ENCODE results near the gene LRRC14B.
"Not testable (repeated sequence)": the region's sequence is repeated elsewhere in the genome, so short reads cannot be mapped to it uniquely, and the experiment has no call there.

LRRC14B gene

DNA sequence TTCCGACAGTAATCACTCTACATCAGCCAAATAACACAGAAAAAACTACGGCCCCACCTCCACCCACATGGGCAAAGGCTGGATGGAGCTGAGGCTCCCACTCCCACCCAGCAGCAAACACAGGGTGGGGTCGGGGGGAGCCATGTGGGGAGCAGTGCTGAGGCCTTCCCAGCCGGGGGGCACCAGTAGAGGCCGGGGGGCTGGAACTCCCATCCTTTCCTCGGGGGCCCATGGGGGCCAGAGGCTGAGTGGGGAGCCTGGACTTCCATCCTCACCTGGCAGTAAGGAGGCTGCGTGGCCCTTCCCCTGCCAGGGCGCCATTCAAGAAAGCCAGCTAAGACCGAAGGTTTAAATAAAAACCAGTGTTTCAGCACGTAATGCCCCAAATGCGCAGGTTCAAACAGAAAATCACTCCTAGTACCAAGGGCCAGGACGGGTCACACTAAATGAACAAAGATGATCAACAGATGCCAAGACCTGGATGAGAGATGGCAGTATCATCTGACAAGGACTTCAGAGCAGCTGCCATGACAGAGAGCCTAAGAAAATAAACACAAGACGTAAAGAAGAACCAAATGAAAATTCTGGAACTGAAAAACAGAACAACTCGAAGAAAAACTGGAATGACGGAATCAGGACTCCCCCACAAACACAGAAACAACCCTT, 17.3 kb downstream of the LRRC14B start:
- no peak for DNase-seq

DNA sequence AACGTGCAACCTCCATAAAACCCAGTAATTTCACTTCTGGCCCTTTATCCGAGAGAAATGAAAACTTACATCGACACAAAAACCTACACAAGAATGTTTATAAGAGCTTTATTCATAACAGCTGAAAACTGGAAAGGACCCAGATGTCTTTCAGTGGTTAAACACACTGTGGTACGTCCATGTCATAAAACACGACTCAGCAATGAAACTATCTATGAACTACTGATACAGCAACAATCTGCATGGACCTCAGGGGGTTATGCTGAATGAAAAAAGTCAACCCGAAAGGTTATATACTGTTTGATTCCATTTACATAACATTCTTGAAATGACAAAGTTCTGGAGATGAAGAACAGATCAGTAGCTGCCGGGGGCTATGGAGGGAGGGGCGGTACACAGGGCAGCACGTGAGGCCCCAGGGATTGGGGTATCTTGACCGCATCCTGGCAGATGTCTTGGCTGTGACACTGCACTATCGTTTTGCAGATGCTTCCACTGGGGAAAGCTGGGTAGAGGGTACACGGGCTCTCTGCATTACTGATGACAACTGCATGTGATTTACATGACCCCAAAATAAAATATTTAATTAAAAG, 22.6 kb downstream of the LRRC14B start:
- no peak for DNase-seq

DNA sequence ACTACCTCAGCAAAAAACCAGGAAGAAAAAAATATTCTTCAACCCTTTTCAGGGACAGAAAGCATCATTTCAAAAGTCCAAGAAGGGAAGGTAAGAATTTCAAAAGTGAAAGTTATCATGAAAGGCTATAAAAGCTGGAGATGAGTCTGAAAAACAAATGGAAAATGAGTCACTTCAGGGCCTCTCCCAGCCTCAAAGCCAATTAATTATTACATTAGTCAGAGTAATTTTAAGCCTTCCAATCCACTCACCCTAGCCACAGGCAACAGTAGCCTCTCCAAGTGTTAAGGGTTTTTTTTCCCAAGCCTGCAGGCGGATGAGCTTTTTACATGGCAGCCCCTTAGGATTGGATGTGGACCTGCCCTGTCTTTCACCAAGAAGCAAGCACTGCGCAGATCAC, 24.0 kb downstream of the LRRC14B start:
- DNase-seq = not testable (repeated sequence)

DNA sequence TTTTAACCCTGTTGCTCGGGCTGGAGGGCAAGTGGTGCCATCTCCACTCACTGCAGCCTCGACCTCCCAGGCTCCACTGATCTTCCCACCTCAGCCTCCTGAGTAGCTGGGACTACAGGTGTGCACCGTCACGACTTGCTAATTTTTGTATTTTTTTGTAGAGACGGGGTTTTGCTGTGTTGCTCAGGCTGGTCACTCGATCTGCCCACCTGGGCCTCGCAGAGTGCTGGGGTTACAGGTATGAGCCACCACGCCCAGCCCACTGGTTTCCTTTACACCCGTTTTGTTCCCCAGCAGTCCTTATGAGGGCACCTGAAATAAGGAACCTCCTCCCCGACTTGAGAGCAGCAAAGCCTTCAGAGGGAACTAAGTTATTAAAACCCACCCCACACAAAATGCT, 24.8 kb downstream of the LRRC14B start:
- not testable (repeated sequence) for DNase-seq

DNA sequence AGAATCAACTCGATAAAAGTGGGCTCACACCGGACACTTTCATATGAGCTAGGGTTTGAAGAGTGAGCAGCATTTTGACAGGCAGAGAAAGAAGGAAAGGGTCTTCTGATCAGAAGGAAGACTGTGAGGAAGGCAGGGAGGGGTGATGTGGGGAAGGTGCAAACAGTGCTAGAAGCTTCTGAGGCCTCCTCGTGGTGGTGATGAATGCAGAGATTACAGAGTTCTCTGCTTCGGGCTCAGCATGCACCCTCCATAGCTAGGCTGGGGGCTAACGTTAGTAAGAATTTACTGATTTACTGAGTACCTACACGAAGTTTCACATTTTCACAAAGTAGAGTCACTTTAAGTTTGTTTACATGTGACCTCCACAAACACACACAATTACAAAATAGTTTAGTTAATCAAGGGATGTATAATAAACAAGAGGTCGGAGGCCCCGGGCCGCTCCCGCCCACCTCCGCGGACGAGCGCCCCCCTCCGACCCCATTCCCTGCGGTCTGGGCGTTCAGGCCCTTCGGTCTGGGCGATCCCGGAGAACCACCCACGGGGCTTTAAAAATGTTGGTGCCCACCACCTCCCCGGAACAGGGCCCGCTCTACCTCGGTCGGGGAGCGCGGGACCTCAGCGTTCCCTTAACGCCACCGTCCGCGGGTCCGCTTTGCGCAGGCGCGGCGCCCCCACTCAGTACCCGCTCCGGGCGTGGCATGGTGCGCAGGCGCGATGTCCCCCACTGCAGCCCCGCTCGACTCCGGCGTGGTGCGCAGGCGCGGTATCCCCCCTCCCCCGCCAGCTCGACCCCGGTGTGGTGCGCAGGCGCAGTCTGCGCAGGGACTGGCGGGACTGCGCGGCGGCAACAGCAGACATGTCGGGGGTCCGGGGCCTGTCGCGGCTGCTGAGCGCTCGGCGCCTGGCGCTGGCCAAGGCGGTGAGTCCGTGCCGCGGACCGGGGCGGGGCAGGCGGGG, 26.5 kb downstream of the LRRC14B start, which contains the start of the genes CCDC127 and SDHA:
Gene CCDC127 (minus strand): TSS at position 660 of the 963 bp plus-strand sequence. CDS start 1,304 bp downstream, outside the sequence.
Gene SDHA (plus strand): TSS at position 827 of the 963 bp plus-strand sequence. CDS start 36 bp downstream, at position 863.
- DNase-seq = peak; percentile 97

DNA sequence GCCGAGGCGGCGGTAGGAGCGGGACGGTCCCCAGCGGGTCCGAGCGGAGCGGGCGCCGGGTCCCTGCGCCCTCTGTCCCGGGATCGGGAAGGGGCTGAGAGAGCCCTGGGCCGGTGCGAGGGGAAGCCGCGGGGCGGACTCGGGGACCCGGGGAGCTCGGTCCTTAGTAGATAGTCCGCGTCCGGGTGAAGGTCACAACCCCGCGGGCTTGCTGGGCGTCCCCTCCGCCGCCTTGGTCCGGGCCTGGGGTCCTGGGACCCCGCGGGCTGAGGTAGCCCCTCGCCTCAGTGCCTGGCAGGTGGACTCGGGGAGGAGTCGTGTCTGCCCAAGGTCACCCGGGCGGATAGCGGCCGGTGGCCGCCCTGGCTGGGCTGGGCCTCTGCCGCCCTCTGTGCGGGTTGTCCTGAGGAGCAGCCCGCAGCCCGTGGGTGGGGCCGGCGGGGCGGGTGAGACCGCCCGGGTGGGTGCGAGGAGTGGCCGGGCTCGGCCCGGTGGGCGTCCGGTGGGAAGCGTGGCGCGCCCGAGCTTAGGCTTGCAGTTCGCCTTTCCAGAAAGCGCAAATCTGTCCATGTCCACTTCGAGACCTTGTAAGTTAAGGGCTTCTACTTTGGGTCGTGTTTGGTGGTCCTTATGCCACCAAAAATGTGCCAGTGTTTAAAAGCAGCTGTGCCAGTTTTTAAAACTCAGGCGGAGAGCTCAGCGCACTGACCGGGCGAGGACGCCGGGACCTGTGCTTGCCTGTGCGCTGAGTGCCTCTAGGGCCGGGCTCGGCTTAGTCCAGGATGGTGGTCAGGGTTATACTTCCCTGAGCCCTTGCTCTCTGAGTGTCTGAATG, 27.4 kb downstream of the LRRC14B start:
- DNase-seq = peak; percentile 56

DNA sequence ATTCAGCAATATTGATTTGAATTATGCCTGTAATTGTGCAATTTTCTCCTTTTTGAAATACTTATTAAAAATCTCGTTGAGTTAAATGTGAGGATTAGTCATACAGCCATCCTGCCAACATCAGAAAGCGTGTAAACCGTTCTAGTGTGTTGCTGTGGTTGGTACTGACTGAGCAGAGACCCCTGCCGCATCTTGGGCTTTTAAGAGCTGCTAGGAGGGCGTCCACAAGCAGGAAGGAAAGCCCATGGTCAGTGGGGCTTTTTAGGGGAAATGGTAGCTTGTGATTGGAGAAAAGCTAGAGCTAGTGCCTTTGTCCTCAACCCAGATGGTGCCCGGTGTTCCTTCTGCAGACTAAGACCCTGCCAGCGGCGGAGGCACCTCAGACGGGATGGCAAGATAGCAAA, 28.2 kb downstream of the LRRC14B start:
- peak; percentile 62 for DNase-seq

DNA sequence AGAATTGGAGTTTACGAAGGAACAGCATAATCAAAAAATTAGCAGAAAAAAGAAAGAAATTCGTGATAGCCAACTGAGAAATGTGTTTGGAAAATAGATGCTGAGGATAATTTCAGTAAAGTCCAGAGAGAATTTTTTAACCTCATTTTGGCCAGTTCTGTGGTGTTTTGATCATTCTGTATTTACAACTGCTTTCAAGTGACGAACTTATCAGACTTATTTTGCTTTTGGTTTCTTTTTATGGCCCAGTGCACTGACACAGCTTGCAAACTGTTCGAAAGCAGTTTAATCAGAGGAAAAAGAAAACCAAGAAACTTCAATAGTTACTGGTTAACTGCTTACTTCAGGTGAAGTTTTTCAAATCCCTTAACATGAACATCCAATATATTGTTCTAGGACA, 28.7 kb downstream of the LRRC14B start:
- peak; percentile 77 for DNase-seq

DNA sequence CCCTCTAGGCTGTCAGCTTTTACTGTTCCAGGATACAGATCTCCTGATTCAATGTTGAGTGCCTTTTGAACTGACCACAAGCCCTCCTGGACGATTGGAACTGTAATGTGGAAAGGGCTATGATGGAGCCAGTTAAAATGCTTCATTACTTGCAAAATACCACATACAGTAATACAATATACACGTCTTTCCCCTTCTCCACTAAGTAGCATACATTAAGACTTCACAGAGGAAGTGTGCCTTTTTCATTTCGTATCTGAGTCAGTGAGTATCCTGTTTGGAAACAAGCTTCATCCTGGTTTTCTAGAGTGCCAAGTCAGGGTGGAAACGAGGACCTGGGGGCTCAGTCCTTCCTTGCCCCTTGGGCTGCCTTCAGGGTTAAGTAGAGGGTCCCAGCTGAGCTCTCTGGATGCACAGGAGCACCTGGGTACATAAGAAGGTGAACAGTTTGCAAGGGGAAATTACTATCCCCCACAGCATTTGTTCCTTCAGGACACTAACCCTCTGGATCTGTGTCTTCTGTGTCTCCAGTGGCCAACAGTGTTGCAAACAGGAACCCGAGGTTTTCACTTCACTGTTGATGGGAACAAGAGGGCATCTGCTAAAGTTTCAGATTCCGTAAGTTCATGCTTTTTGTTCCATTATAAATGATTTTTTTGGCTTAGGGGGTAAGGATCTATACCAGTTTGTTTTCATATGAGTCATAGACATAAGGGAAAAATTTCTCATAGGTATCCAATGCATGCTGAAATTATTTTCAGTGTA, 31.8 kb downstream of the LRRC14B start:
- not testable (repeated sequence) for DNase-seq

DNA sequence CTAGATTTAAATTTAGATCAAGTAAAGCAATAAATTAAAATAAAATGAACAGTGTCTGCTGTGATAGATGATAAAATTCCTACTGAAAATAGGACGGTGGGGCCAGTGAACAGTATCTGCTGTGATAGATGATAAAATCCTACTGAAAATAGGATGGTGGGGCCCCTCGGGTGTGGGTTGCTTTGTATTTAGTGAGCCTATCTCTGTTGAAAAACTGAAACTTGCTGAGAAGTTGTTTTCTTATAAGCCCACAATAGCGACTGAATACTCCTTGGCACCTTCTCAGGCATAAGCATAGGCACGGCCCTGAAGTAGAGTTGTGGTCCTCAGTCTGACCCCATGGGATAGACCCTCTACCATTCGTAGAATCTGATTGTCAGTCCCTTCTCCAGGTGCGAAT, 32.5 kb downstream of the LRRC14B start:
- no peak for DNase-seq

DNA sequence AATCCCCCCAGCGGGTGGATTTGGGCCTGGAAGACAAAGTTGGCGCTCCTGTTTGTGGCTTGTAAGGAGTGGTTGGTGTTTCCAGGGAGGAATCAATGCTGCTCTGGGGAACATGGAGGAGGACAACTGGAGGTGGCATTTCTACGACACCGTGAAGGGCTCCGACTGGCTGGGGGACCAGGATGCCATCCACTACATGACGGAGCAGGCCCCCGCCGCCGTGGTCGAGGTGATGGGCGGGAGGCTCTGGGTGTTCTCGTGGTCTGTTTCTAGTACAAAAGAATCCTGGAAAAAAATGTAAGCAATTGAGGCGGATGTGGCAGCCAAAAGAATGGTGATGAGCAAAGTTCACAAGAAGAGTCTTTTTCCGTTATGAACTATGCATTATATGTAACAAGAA, 34.0 kb downstream of the LRRC14B start:
- no peak for DNase-seq

DNA sequence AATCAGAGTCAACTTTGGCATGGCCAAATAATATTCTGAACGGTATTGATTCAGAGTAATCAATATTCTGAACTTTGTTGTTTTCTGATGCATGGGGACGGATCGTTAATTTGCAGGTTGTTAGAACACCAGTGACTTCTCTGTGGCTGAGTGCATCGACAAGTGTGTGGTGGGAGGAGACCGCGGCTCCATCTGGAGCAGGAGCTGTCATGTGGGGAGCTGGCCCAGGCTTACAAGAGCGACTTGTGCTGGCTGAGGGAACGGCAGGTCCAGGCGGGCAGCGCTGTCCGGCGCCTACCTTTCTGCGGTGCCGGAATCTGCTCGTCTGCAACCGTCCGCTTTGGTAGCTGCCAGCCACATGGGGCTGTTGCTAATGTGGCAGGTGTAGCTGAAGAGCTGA, 36.1 kb downstream of the LRRC14B start:
- not testable (repeated sequence) for DNase-seq

DNA sequence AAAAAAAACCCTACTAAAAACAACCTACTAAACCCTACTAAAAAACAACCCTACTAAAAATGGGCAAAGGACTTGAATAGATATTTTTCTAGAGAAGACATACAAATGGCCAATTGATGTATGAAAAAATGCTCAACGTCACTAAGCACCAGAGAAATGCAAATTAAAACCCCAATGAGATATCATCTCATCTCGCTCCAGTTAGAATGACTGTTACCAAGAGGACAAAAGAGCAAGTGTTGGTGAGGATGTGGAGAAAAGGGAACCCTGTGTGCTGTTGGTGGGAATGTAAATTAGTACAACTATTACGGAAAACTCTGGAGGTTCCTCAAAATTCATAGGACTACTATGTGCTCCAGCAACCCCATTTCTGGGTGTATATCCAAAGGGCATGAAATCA, 37.6 kb downstream of the LRRC14B start:
- no peak for DNase-seq

DNA sequence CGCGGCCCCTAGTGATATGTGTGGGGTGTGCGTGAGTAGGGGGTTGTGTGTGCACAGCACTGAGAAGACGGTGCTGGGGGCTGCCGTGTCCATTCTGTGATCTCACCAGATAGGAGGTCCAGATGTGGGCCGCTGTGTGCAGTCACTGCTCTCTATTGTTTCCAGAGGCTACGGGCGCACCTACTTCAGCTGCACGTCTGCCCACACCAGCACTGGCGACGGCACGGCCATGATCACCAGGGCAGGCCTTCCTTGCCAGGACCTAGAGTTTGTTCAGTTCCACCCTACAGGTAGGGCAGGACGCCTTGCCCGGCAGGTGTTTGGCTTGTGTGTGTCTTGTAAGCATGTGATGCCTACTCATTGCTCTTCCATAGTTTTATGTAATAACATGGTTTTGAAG, 39.4 kb downstream of the LRRC14B start:
- DNase-seq = no peak

DNA sequence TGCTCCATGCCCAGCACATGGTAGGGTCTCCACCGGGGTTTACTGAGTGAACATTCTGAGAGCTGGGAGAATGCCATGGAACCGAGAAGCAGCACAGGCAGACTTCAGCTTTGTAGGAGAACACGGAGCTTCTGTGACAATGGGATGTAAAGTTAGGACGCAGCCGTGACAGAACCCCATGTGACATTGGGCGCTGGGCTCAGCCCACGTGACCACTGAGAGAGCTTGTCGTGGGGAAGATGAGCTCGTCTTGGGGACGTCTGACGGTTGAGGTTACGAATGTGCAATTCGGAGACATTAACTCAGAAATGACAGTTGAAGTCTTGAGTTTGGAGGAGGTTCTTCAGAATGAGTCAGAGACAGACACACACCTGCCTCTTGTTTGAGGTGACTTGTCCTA, 40.4 kb downstream of the LRRC14B start:
- DNase-seq = no peak

DNA sequence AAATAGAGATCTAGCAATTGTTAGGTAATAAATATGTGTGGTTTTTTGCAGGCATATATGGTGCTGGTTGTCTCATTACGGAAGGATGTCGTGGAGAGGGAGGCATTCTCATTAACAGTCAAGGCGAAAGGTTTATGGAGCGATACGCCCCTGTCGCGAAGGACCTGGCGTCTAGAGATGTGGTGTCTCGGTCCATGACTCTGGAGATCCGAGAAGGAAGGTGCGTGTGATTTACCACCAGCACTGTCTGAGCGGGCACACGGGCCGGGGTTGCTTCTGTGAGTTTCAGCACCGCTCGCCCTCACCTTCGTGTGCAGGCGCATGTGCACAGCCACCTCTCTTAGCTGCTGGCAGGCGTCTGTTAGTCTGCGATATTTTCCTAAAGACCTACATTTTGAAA, 42.1 kb downstream of the LRRC14B start:
- not testable (repeated sequence) for DNase-seq

DNA sequence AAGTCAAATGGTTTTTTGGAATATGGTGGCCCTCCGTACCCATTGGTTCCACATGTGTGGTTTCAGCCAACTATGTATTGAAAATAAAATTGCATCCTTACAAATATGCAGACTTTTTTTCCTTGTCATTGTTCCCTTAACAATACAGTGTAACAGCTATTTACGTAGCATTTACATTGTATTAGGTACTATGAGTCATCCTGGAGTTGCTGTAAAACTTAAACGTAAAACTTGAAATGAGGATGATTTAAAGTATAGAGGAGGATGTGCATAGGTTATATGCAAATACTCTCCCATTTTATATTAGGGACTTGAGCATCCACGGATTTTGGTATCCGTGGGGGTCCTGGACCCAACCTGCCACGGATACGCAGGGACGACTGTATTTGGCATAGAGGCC, 43.2 kb downstream of the LRRC14B start:
- no peak for DNase-seq

DNA sequence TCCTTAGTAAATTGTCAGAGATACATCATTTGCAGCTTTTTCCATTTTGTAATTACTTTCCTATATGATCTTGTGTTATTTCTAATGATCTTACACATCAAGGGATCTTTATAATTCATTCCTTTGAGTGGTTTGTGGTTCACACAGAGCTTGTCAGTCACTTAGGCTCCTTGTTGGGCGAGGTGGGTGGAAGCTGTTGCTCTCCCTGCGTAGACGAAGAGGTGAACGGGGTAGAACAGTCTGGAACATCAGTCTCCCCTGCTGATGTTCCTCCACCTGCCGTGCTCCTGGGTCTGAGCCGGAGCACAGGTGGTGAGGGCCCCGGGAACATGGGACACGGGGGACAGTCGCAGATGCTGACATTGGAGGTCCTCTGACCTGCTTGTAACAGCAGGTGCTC, 44.2 kb downstream of the LRRC14B start:
- not testable (repeated sequence) for DNase-seq

DNA sequence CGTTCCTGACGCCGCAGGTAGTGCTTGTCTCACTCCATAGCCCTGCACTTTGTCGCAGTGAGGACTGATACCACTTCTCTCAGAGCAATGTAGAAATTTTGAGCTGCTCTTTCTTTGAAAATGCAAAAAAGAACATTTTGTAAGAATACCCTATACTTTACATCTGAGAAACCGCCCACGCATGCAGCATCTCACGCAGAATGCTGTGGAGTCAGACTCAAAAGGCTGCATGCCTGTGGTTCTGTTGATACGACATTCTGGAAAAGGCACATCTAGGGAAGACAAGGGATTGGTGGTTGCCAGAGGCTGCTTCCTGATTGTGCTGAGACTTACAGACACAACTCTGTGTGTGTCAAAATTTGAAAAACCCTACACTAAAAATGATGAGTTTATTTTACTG, 46.6 kb downstream of the LRRC14B start:
- not testable (repeated sequence) for DNase-seq

DNA sequence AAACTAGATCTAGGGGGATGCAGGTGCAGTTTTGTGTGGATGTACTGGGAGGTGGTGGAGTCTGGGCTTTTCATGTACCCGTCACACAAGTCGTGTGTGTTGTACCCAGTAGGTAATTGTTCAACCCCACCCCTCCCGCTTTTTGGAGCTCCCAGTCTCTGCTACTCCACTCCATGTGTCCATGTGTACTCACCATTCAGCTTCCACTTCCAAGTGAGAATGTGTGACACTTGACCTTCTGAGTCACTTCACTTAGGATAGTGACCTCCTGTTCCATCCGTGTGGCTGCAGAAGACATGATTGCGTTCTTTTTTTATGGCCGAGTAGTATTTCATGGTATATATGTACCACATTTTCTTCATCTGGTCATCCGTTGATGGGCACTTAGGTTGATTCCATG, 49.3 kb downstream of the LRRC14B start:
- DNase-seq = not testable (repeated sequence)

DNA sequence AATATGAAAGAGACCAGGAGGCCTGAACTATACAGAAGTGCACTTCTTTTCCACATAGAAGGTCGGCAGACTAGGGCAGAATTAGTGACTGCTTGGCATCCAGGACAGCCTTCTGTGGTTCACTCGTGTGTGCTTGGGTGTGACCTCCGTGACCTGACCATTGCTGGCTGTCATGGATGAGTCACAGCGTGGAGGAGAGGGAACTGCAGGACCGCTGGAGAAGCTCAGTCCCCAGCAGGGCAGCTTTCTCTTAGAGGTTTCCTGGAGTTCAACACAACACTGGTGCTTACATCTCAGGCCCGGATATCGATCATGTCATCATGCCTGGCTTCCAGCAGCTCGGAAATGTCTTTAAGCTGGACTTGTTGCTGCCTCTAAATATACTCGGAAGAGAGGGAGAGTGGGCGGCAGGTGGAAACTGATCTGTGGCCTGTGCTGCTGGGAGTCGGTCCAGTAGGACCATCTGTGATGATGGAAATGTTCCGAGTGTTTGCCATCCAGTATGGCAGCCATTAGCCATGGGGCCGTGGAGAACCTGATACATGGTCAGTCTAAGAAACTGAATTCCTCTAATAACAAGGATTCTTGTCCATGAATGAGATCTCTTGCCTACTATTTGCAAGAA, 49.9 kb downstream of the LRRC14B start:
- DNase-seq = not testable (repeated sequence)
